Measurements from ENCODE around the gene KCTD21. TPM values are rescaled to one million over a fixed set of nuclear protein-coding genes. Genes with fewer than 3 reads are reported as not detected.

The KCTD21 gene
- total and polyA plus RNA-seq, 8 donors = 8.4 to 12.0 (median 9.2) TPM

GRCh38 chr11:78149646-78150045 lies 38.8 kb downstream of the KCTD21 start:
- Histone ChIP-seq H3K27ac (no peak overlapping the region), H3K27me3 (no peaks in the 10 kb centered on the region), H3K36me3 (no peaks in the 10 kb centered on the region), H3K9me3 (no peaks in the 10 kb centered on the region), H3K4me3 (no peak overlapping the region), H3K4me1 (no peaks in the 10 kb centered on the region)
- ATAC-seq = peak; percentile 54
- peak in 1 of 4 donors; percentile 32 for DNase-seq
- TF ChIP-seq CTCF (IDR thresholded peaks at IDR 0.05) = no peak
- intact Hi-C loops (cut with DNase I) = no loop called here

GRCh38 chr11:78147807-78148206 lies 40.6 kb downstream of the KCTD21 start:
- no peak overlapping the region for H3K4me3 ChIP-seq
- no peaks in the 10 kb centered on the region for H3K36me3 ChIP-seq
- no peak for TF ChIP-seq CTCF (IDR thresholded peaks at IDR 0.05)
- H3K27ac ChIP-seq = no peak overlapping the region
- DNase-seq (no peak), ATAC-seq (no peak)
- intact Hi-C loops (cut with DNase I) = no loop called here
- no peaks in the 10 kb centered on the region for H3K4me1 ChIP-seq
- no peaks in the 10 kb centered on the region for H3K9me3 ChIP-seq
- no peaks in the 10 kb centered on the region for H3K27me3 ChIP-seq

- no peak for DNase-seq
- Histone ChIP-seq H3K36me3 (no peaks in the 10 kb centered on the region), H3K4me1 (peaks cover 0 to under 1% of the 10 kb centered on the region in 2 donors), H3K4me3 (no peak overlapping the region), H3K9me3 (no peaks in the 10 kb centered on the region), H3K27me3 (no peaks in the 10 kb centered on the region), H3K27ac (no peak overlapping the region)
- intact Hi-C loops (cut with DNase I) = no loop called here
- TF ChIP-seq CTCF (IDR thresholded peaks at IDR 0.05) = no peak
- no peak for ATAC-seq
These were observed 42.9 kb downstream of the KCTD21 start for GRCh38 chr11:78145511-78146025.

GRCh38 chr11:78140392-78141077 lies 47.9 kb downstream of the KCTD21 start:
- Histone ChIP-seq H3K27me3 (no peaks in the 10 kb centered on the region), H3K4me3 (peak overlapping the region; percentile 60 to 82), H3K4me1 (peaks cover 0 to 22% of the 10 kb centered on the region in 2 donors), H3K27ac (no peak overlapping the region), H3K36me3 (peaks cover 0 to 8% of the 10 kb centered on the region in 2 donors), H3K9me3 (no peaks in the 10 kb centered on the region)
- intact Hi-C loops (cut with DNase I) = no loop called here
- DNase-seq (no peak), ATAC-seq (no peak)
- no peak for TF ChIP-seq CTCF (IDR thresholded peaks at IDR 0.05)

GRCh38 chr11:78139422-78140391 lies 48.7 kb downstream of the KCTD21 start, which contains the start of gene ALG8:
Gene ALG8, minus strand, starts transcription at chr11:78139626. Its CDS starts 38 bp downstream, at chr11:78139588.
- DNase-seq (peak; percentile 91 to 98 (median 97)), ATAC-seq (peak; percentile 99)
- intact Hi-C loops (cut with DNase I) = no loop called here
- peak within 1 kb of the TSS; percentile 70 to 87 for H3K27ac ChIP-seq
- peaks cover 0 to 22% of the 10 kb centered on the region in 2 donors for H3K4me1 ChIP-seq
- TF ChIP-seq CTCF (IDR thresholded peaks at IDR 0.05) = no peak
- no peaks in the 10 kb centered on the region for H3K27me3 ChIP-seq
- peaks cover 0 to 13% of the 10 kb centered on the region in 2 donors for H3K36me3 ChIP-seq
- H3K9me3 ChIP-seq = no peaks in the 10 kb centered on the region
- peak within 1 kb of the TSS; percentile 60 to 82 for H3K4me3 ChIP-seq
